G401.6 (cell line): ENCODE measurements around the gene DCAF12.

Experiments
- FAIRE-seq: peaks from 2 replicates; lab custom pipeline; 2012; peaks lifted over from hg19 to GRCh38; lab: Jason Lieb, UNC

DCAF12 gene

GRCh38 chr9:34124926-34125325 is 1.6 kb downstream of the DCAF12 start:
- no peak for FAIRE-seq

- FAIRE-seq: no peak
Observed at GRCh38 chr9:34124099-34124498, 2.4 kb downstream of the DCAF12 start.

- no peak for FAIRE-seq
Observed at GRCh38 chr9:34123682-34124081, 2.8 kb downstream of the DCAF12 start.

GRCh38 chr9:34121996-34122395 is 4.5 kb downstream of the DCAF12 start:
- no peak for FAIRE-seq

GRCh38 chr9:34119713-34120112 is 6.8 kb downstream of the DCAF12 start:
- no peak for FAIRE-seq

- FAIRE-seq: no peak
Observed at GRCh38 chr9:34114436-34114835, 12.1 kb downstream of the DCAF12 start.

- FAIRE-seq: no peak
Observed at GRCh38 chr9:34106110-34106509, 20.4 kb downstream of the DCAF12 start.

- no peak for FAIRE-seq
Observed at GRCh38 chr9:34102796-34103195, 23.7 kb downstream of the DCAF12 start.

- FAIRE-seq: no peak
Observed at GRCh38 chr9:34098307-34098706, 28.2 kb downstream of the DCAF12 start.

GRCh38 chr9:34097865-34098264 is 28.6 kb downstream of the DCAF12 start:
- no peak for FAIRE-seq

- no peak for FAIRE-seq
Observed at GRCh38 chr9:34096751-34097150, 29.7 kb downstream of the DCAF12 start.

- no peak for FAIRE-seq
Observed at GRCh38 chr9:34093578-34093977, 32.9 kb downstream of the DCAF12 start.

- no peak for FAIRE-seq
Observed at GRCh38 chr9:34089311-34089710, 37.2 kb downstream of the DCAF12 start.

- FAIRE-seq: no peak
Observed at GRCh38 chr9:34087370-34087769, 39.1 kb downstream of the DCAF12 start.

- FAIRE-seq: no peak
Observed at GRCh38 chr9:34086864-34087263, 39.6 kb downstream of the DCAF12 start.

GRCh38 chr9:34085581-34086500 is 40.7 kb downstream of the DCAF12 start:
- FAIRE-seq: no peak

GRCh38 chr9:34084562-34084961 is 41.9 kb downstream of the DCAF12 start:
- FAIRE-seq: no peak

- FAIRE-seq: no peak
Observed at GRCh38 chr9:34079181-34079580, 47.3 kb downstream of the DCAF12 start.

GRCh38 chr9:34072868-34073590 is 53.5 kb downstream of the DCAF12 start:
- no peak for FAIRE-seq

- no peak for FAIRE-seq
Observed at GRCh38 chr9:34072410-34072809, 54.1 kb downstream of the DCAF12 start.

GRCh38 chr9:34070606-34071324 is 55.7 kb downstream of the DCAF12 start:
- no peak for FAIRE-seq

GRCh38 chr9:34069831-34070230 is 56.7 kb downstream of the DCAF12 start:
- FAIRE-seq: no peak

GRCh38 chr9:34065541-34065940 is 61.0 kb downstream of the DCAF12 start:
- FAIRE-seq: no peak
